ENCODE data around the gene ZNF615.
"Not testable (repeated sequence)": the region's sequence is repeated elsewhere in the genome, so short reads cannot be mapped to it uniquely, and the experiment has no call there.

ZNF615 gene

DNA sequence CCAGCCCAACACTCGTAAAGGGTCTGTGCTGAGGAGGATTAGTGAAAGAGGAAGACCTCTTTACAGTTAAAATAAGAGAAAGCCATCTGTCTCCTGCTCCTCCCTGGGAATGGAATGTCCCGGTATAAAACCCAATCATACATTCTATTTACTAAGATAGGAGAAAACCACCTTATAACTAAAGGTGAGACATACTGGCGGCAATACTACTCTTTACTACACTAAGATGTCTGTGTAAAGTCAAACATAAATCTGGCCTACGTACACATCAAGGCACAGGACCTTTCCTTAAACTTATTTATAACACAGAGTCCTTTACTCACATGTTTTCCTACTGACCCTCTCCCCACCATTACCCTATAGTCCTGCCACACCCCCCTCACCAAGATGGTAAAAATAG, 24.6 kb downstream of the ZNF615 start:
- TF ChIP-seq, protein P1, sequence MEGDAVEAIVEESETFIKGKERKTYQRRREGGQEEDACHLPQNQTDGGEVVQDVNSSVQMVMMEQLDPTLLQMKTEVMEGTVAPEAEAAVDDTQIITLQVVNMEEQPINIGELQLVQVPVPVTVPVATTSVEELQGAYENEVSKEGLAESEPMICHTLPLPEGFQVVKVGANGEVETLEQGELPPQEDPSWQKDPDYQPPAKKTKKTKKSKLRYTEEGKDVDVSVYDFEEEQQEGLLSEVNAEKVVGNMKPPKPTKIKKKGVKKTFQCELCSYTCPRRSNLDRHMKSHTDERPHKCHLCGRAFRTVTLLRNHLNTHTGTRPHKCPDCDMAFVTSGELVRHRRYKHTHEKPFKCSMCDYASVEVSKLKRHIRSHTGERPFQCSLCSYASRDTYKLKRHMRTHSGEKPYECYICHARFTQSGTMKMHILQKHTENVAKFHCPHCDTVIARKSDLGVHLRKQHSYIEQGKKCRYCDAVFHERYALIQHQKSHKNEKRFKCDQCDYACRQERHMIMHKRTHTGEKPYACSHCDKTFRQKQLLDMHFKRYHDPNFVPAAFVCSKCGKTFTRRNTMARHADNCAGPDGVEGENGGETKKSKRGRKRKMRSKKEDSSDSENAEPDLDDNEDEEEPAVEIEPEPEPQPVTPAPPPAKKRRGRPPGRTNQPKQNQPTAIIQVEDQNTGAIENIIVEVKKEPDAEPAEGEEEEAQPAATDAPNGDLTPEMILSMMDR (IDR thresholded peaks at IDR 0.05; ENCODE audit: low read depth, low read length, missing control alignments): no peak
- in situ Hi-C loops (cut with HindIII; ENCODE audit: low pct_ligation_motif_present, low sequenced_read_pairs): no loop called here
- Histone ChIP-seq H3K36me3 (replicated peaks) (no peaks in the 10 kb centered on the region), H3K27ac (no peak overlapping the region), H3K4me3 (ENCODE audit: low read depth, low read length) (no peak overlapping the region), H3K27me3 (replicated peaks) (no peaks in the 10 kb centered on the region)
- no peak for DNase-seq

DNA sequence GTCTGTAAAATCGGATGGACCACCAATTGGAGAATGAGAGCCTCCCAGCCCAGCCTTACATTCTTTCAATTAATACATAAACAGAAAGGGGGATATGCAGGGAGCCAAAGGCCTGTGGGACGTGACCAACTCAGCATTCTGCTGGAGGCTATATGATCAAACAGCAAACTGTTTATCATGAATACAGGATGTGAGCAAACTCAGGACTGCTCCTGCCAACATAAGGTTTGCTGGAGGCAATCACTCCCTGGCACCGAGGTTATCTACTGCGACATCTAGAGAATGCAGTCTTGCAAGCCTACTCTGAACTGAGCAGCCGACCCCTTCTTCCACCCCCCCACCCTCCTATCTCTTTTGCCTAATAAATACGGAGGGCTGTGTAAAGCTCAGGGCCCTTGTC, 27.1 kb downstream of the ZNF615 start:
- DNase-seq; in situ Hi-C loops (cut with HindIII; ENCODE audit: low pct_ligation_motif_present, low sequenced_read_pairs); H3K36me3 ChIP-seq (replicated peaks); H3K27me3 ChIP-seq (replicated peaks); H3K4me3 ChIP-seq (ENCODE audit: low read depth, low read length); H3K27ac ChIP-seq: not testable (repeated sequence)

DNA sequence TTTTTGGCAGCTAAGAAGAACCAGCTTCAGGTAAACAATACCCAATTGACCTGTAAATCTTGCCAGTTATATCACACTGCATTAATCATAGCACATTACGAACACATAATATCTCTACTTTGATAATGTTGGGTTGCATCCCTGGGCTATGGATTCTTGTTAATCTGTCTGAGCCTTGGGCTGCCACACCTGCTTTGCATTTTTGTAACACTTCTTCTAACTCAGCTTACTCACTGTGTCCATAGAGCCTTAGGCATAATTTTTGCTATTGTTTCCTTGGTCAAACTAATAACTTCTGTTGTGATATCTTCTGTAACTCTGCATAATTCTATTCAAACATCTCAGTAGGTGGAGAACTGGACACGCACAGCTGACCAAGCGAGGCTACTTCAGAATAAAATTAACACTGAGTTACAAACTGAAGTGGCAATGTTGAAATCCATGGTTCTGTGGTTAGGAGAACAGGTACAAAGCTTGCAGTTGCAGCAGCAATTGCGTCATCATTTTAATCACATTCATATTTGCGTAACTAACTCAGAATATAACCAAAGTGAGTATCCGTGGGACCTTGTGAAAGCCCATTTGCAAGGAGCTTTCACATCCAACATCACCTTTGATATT, 27.8 kb downstream of the ZNF615 start:
- no peak overlapping the region for H3K27ac ChIP-seq
- TF ChIP-seq, protein P1 (IDR thresholded peaks at IDR 0.05; ENCODE audit: low read depth, low read length, missing control alignments): no peak
- H3K27me3 ChIP-seq (replicated peaks): no peaks in the 10 kb centered on the region
- DNase-seq: no peak
- in situ Hi-C loops (cut with HindIII; ENCODE audit: low pct_ligation_motif_present, low sequenced_read_pairs): no loop called here
- no peak overlapping the region for H3K4me3 ChIP-seq (ENCODE audit: low read depth, low read length)
- H3K36me3 ChIP-seq (replicated peaks): no peaks in the 10 kb centered on the region

DNA sequence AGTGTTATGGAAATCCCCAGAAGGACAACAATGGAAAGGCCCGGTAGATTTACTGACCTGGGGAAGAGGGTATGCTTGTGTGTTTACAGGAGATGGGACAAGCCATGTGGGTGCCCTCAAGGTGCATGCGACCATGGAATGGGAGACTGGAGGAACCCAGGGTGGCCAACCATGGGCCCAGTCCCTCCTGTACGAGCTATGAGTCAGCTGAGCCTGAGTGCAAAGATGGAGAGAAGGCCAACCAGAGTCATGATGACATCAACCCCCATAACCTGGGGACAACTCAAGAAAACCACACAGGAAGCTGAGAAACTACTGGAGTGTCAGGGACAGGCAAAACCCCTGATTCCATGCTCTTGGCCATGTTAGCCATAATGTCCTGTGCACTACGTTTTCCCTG, 29.1 kb downstream of the ZNF615 start:
- Histone ChIP-seq H3K27ac (no peak overlapping the region), H3K36me3 (replicated peaks) (peaks cover 4% of the 10 kb centered on the region), H3K4me3 (ENCODE audit: low read depth, low read length) (no peak overlapping the region), H3K27me3 (replicated peaks) (no peaks in the 10 kb centered on the region)
- in situ Hi-C loops (cut with HindIII; ENCODE audit: low pct_ligation_motif_present, low sequenced_read_pairs): no loop called here
- no peak for DNase-seq
- TF ChIP-seq, protein P1 (IDR thresholded peaks at IDR 0.05; ENCODE audit: low read depth, low read length, missing control alignments): no peak

DNA sequence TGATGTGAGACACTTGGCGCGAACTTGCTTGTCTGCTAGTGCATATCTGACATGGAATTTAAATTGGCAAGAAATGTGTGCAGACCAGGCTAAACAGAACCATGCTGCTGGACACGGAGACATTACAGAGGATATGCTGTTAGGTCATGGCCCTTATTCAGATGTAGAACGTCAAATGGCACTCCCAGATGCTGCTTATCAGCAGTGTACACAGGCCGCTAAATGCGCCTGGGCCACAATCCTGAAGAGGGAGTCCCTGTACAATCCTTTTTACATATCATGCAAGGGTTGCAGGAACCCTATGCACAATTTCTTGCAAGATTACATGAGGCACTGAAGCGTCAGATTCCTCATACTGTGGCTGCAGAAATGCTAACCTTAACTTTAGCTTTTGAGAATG, 30.7 kb downstream of the ZNF615 start:
- in situ Hi-C loops (cut with HindIII; ENCODE audit: low pct_ligation_motif_present, low sequenced_read_pairs): no loop called here
- H3K27ac ChIP-seq: no peak overlapping the region
- no peak for DNase-seq
- H3K36me3 ChIP-seq (replicated peaks): peaks cover 15% of the 10 kb centered on the region
- no peak overlapping the region for H3K4me3 ChIP-seq (ENCODE audit: low read depth, low read length)
- no peaks in the 10 kb centered on the region for H3K27me3 ChIP-seq (replicated peaks)
- TF ChIP-seq, protein P1 (IDR thresholded peaks at IDR 0.05; ENCODE audit: low read depth, low read length, missing control alignments): no peak

DNA sequence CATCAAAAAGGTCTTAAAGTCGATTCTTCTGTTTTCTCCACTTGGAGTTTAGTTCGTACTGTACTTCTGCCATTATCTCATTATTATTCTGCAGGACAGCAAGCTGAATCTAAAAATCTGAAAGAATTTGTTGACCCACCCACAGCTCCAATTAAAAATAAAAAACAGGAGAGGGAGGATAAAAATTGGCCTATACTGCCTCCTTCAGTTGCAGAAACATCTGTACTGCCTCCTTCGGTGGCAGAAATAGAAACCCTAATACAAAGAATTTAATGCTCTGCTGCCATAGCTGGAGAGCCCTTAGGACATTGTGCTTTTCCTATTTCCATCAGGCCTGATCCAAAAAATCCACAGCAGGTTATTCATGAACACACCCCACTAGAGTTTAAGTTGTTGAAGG, 31.2 kb downstream of the ZNF615 start:
- no peak for DNase-seq
- no peak overlapping the region for H3K27ac ChIP-seq
- H3K36me3 ChIP-seq (replicated peaks): peaks cover 17% of the 10 kb centered on the region
- H3K4me3 ChIP-seq (ENCODE audit: low read depth, low read length): no peak overlapping the region
- TF ChIP-seq, protein P1 (IDR thresholded peaks at IDR 0.05; ENCODE audit: low read depth, low read length, missing control alignments): no peak
- H3K27me3 ChIP-seq (replicated peaks): no peaks in the 10 kb centered on the region
- in situ Hi-C loops (cut with HindIII; ENCODE audit: low pct_ligation_motif_present, low sequenced_read_pairs): no loop called here

DNA sequence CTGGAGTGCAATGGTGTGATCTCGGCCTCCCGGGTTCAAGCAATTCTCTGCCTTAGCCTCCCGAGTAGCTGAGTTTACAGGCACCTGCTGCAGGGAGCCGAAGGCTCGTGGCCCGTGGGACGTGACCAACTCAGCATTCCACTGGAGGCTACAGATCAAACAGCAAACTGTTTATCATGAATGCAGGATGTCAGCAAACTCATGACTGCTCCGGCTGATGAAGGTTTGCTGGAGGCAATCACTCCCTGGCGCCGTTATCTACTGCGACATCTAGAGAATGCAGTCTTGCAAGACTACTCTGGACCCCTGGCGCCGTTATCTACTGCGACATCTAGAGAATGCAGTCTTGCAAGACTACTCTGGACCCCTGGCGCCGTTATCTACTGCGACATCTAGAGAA, 32.2 kb downstream of the ZNF615 start:
- H3K27me3 ChIP-seq (replicated peaks); H3K27ac ChIP-seq; H3K4me3 ChIP-seq (ENCODE audit: low read depth, low read length); DNase-seq; in situ Hi-C loops (cut with HindIII; ENCODE audit: low pct_ligation_motif_present, low sequenced_read_pairs): not testable (repeated sequence)
- H3K36me3 ChIP-seq (replicated peaks): peaks cover 27% of the 10 kb centered on the region

All from brain microvascular endothelial cell (primary cell).